K562 (cell line): ENCODE data around the gene KLHDC7A. TPM values are rescaled to one million over a fixed set of nuclear protein-coding genes. Genes with fewer than 3 reads are reported as not detected.

Source experiments
- ATAC-seq: fragments of 200-7000 bp; cut with Tn5 transposase; 3 replicates; pipeline ENCODE4 v1.9.1; 2020; ENCODE audit warnings: moderate library complexity
- BruUV-seq: library from RNA; stranded (reverse); fragments of 400-500 nt; replicated peaks from 2 replicates; lab custom pipeline; 2021; lab: Mats Ljungman, UMichigan
- CTCF ChIA-PET: fragments of 300-600 bp; formaldehyde crosslinking; extraction: SDS; loops from one replicate; lab custom pipeline; 2021; ENCODE audit warnings: low intra/inter-chr PET ratio; lab: Yijun Ruan, JAX
- POLR2A ChIA-PET: fragments of 300-600, 350-650 bp; sonication (Branson Sonifier 250); formaldehyde crosslinking; extraction: SDS; loops from one replicate; lab custom pipeline; 2021; ENCODE audit warnings: antibody characterized with exemption, inconsistent platforms; lab: Yijun Ruan, JAX
- DNase-seq, 4 experiments: peaks; one replicate each; pipeline versions ENCODE4 v3.0.0 to v3.0.0-alpha.2; 2011 to 2018; ENCODE audit warnings: low spot score in 3 of 4, mixed read lengths in 3 of 4; ENCODE audit errors: extremely low read depth in 1 of 4
- FAIRE-seq: peaks from 2 replicates; lab custom pipeline; 2011; peaks lifted over from hg19 to GRCh38; lab: Jason Lieb, UNC
- H2AFZ ChIP-seq: 2 replicates; pipeline ENCODE4 v1.6.0; 2011; ENCODE audit warnings: low read depth, low read length, control low read depth, inconsistent platforms
- H3K27ac ChIP-seq: fragments of 200-600 bp; 3 replicates; pipeline ENCODE4 v1.8.0; 2011; ENCODE audit warnings: low read depth, mild to moderate bottlenecking, control low read depth, inconsistent platforms, low read length, moderate library complexity, mixed read lengths; ENCODE audit errors: extremely low read depth
- H3K27me3 ChIP-seq, 2 experiments: fragments of 300-600 bp in 1 of 2; 2 replicates in 1 of 2; 3 replicates in 1 of 2; pipeline versions ENCODE4 v1.6.0 to v1.8.0; 2011; ENCODE audit warnings: inconsistent platforms in 2 of 2, low read length in 2 of 2, mild to moderate bottlenecking in 1 of 2, mixed read lengths in 1 of 2, moderate library complexity in 1 of 2; ENCODE audit not compliant: control insufficient read depth in 2 of 2, insufficient read depth in 2 of 2
- H3K36me3 ChIP-seq: fragments of 300-600 bp; 3 replicates; pipeline ENCODE4 v1.8.0; 2011; ENCODE audit warnings: mild to moderate bottlenecking, low read length, inconsistent platforms; ENCODE audit not compliant: control insufficient read depth, insufficient read depth
- H3K4me1 ChIP-seq, 2 experiments: fragments of 200-600 bp in 1 of 2; replicated peaks in 1 of 2; 2 replicates in 1 of 2; 3 replicates in 1 of 2; pipeline versions ENCODE4 v1.5.1 to v1.8.0; 2011; ENCODE audit warnings: inconsistent platforms in 2 of 2, low read length in 2 of 2, mild to moderate bottlenecking in 1 of 2, mixed read lengths in 1 of 2, moderate library complexity in 1 of 2; ENCODE audit not compliant: control insufficient read depth in 2 of 2, insufficient read depth in 2 of 2
- H3K4me2 ChIP-seq: 2 replicates; pipeline ENCODE4 v1.6.1; 2011; ENCODE audit warnings: low read length, control low read depth, inconsistent platforms, mixed read lengths; ENCODE audit not compliant: insufficient read depth
- H3K4me3 ChIP-seq: fragments of 200-600 bp; sonication (generic), shearing (Covaris generic); 2 replicates; pipeline ENCODE4 v1.5.1; 2016; ENCODE audit warnings: control low read depth, inconsistent platforms
- H3K79me2 ChIP-seq: fragments of 200-600 bp; 3 replicates; pipeline ENCODE4 v1.8.0; 2011; ENCODE audit warnings: low read length, inconsistent platforms; ENCODE audit not compliant: control insufficient read depth, insufficient read depth
- H3K9ac ChIP-seq, 2 experiments: 2 replicates each; pipeline versions ENCODE4 v1.6.0 to v1.6.1; 2011; ENCODE audit warnings: low read depth in 2 of 2, low read length in 2 of 2, control low read depth in 1 of 2, inconsistent platforms in 1 of 2, mild to moderate bottlenecking in 1 of 2, mixed read lengths in 1 of 2; ENCODE audit not compliant: insufficient read depth in 1 of 2
- H3K9me1 ChIP-seq: one replicate; pipeline ENCODE4 v1.6.0; 2011; ENCODE audit warnings: inconsistent platforms, mild to moderate bottlenecking, low read length, moderate library complexity; ENCODE audit not compliant: control insufficient read depth, insufficient read depth
- H3K9me3 ChIP-seq: replicated peaks from 2 replicates; pipeline ENCODE4 v1.5.1; 2011; ENCODE audit warnings: low read depth, low read length, inconsistent platforms; ENCODE audit not compliant: control insufficient read depth, insufficient read depth
- H4K20me1 ChIP-seq: replicated peaks from 2 replicates; pipeline ENCODE4 v1.6.1; 2011; ENCODE audit warnings: low read length, inconsistent platforms, mixed read lengths; ENCODE audit not compliant: control insufficient read depth, insufficient read depth
- MTF1 ChIP-seq: fragments of 250-450 bp; sonication (Bioruptor Pico); IDR thresholded peaks from 2 replicates; pipeline ENCODE4 v1.9.0; 2021; ENCODE audit warnings: moderate library complexity, mild to moderate bottlenecking, inconsistent platforms, borderline replicate concordance
- RBM34 ChIP-seq: fragments of 200-400 bp; formaldehyde crosslinking; IDR thresholded peaks from 2 replicates; pipeline ENCODE4 v1.6.1; 2018; ENCODE audit warnings: low read length, borderline replicate concordance; ENCODE audit not compliant: insufficient read depth
- RHOXF2B ChIP-seq: fragments of 250-450 bp; sonication (Bioruptor Pico); conservative IDR thresholded peaks from 2 replicates; pipeline ENCODE4 v1.5.1; 2021
- SAFB ChIP-seq: fragments of 200-400 bp; formaldehyde crosslinking; IDR thresholded peaks from 2 replicates; pipeline ENCODE4 v1.6.1; 2017; ENCODE audit warnings: low read depth, low read length, borderline replicate concordance
- TRIM24 ChIP-seq, 2 experiments: fragments of 450-650 bp; IDR thresholded peaks; 2 replicates each; pipeline ENCODE4 v1.6.1; 2016
- ZBTB26 ChIP-seq: fragments of 450-650 bp; formaldehyde crosslinking; IDR thresholded peaks from 2 replicates; pipeline ENCODE4 v1.4.0; 2022; ENCODE audit warnings: missing genetic modification characterization
- ZFP30 ChIP-seq: fragments of 250-450 bp; sonication (Bioruptor Pico); IDR thresholded peaks from 2 replicates; pipeline ENCODE4 v1.8.0; 2022; ENCODE audit warnings: moderate library complexity, mild to moderate bottlenecking, inconsistent platforms, borderline replicate concordance
- ZNF239 ChIP-seq: fragments of 250-450 bp; sonication (Bioruptor Pico); IDR thresholded peaks from 2 replicates; pipeline ENCODE4 v1.4.0; 2020; ENCODE audit warnings: mild to moderate bottlenecking
- WGBS: fragments of 100-300 bp; shearing (Covaris generic); methylation state at CpG from one replicate; pipeline ENCODE4 v1.1.6; 2016; ENCODE audit warnings: low coverage, mixed read lengths; ENCODE audit not compliant: insufficient coverage; ENCODE audit errors: missing lambda C conversion rate; 5-methylcytosine and 5-hydroxymethylcytosine counted together
- in situ Hi-C: fragments of 300-500 bp; cut with MboI; formaldehyde crosslinking; loops from 4 replicates; pipeline ENCODE4 v1.15.0; 2018; ENCODE audit warnings: inconsistent platforms, mixed read lengths
- intact Hi-C: fragments of 100-400 bp; cut with micrococcal nuclease; formaldehyde crosslinking; loops from 2 replicates; pipeline ENCODE4 v1.14.2; 2022
- polyA plus RNA-seq, 8 experiments: library from polyadenylated mRNA; depleted of rRNA in 4 of 8; stranded (reverse) in 5 of 8; unstranded in 3 of 8; fragments of >200 nt; fragmentation: Nextera tagmentation in 2 of 8; fragmentation: Illumina TruSeq in 1 of 8; extraction: Ambion mirVana in 2 of 8; extraction: Trizol in 1 of 8; gene quantifications; 2 replicates each; pipeline versions ENCODE4 v1.2.1 to v1.2.3, GENCODE V29; 2011 to 2014; ENCODE audit warnings: inconsistent platforms in 1 of 8, missing spikeins in 1 of 8
- total RNA-seq, 7 experiments: library from RNA; depleted of rRNA in 6 of 7; stranded (reverse); fragments of >200 nt in 6 of 7; fragmentation: Illumina TruSeq in 2 of 7; extraction: Trizol in 2 of 7; gene quantifications; 2 replicates each; pipeline versions ENCODE4 v1.2.1 to v1.2.3, GENCODE V29; 2011 to 2021; ENCODE audit warnings: low replicate concordance in 1 of 7

The KLHDC7A gene
- total and polyA plus RNA-seq, 9 of the 15 experiments (the other 6 are each of a cell fraction or from before 2014, with no cell fraction given), result 0.01 to 0.02 (median 0.01) TPM; not detected in 6

GRCh38 chr1:18469514-18469913 is 11.2 kb upstream of the KLHDC7A start (continued):
- TF ChIP-seq ZBTB26 (CRISPR knock-in tag) (no peak), RHOXF2B (CRISPR knock-in tag) (no peak), MTF1 (no peak), SAFB (no peak), RBM34 (no peak)

- Histone ChIP-seq H3K36me3 (no peaks in the 10 kb centered on the region), H4K20me1 (0 out of 2 replicates have a peak, but pooled peaks cover 3% of the 10 kb centered on the region), H3K4me1 (peaks cover 0 to 4% of the 10 kb centered on the region in 2 experiments; a peak in 2 of 5 replicates), H2AFZ (no peak overlapping the region), H3K9me3 (no peaks in the 10 kb centered on the region), H3K4me3 (no peak overlapping the region), H3K9ac (no peak overlapping the region), H3K4me2 (no peak overlapping the region), H3K79me2 (no peaks in the 10 kb centered on the region), H3K9me1 (no peaks in the 10 kb centered on the region), H3K27ac (no peak overlapping the region), H3K27me3 (peaks cover 0 to 16% of the 10 kb centered on the region in 2 experiments; a peak in 2 of 5 replicates)
- intact Hi-C loops (no loop called here), in situ Hi-C loops (no loop called here)
- ChIA-PET POLR2A (interaction anchor here (1.2 kb wide), 1 partner anchor 9 kb away, joined by 3 read pairs; no protein-coding TSS in a partner anchor), CTCF (no interaction called here)
- TF ChIP-seq ZNF239 (no peak), ZFP30 (CRISPR knock-in tag) (no peak), TRIM24 (IDR thresholded peaks at IDR 0.05) (no peak)
- ATAC-seq, result no peak; the same call in 2 of the 3 replicates
- BruUV-seq, result no TSS peak
- WGBS, result 4% methylated on average over 12 of the region's 12 CpGs
- FAIRE-seq, result no peak
- DNase-seq, result no peak
These were observed 9.9 kb upstream of the KLHDC7A start for GRCh38 chr1:18470671-18471355.
